Measurements from ENCODE around the gene GTPBP4. TPM values are rescaled to one million over a fixed set of nuclear protein-coding genes. Genes with fewer than 3 reads are reported as not detected.

GTPBP4 gene
- 193 and 202 TPM in 2 replicates for total RNA-seq

DNA sequence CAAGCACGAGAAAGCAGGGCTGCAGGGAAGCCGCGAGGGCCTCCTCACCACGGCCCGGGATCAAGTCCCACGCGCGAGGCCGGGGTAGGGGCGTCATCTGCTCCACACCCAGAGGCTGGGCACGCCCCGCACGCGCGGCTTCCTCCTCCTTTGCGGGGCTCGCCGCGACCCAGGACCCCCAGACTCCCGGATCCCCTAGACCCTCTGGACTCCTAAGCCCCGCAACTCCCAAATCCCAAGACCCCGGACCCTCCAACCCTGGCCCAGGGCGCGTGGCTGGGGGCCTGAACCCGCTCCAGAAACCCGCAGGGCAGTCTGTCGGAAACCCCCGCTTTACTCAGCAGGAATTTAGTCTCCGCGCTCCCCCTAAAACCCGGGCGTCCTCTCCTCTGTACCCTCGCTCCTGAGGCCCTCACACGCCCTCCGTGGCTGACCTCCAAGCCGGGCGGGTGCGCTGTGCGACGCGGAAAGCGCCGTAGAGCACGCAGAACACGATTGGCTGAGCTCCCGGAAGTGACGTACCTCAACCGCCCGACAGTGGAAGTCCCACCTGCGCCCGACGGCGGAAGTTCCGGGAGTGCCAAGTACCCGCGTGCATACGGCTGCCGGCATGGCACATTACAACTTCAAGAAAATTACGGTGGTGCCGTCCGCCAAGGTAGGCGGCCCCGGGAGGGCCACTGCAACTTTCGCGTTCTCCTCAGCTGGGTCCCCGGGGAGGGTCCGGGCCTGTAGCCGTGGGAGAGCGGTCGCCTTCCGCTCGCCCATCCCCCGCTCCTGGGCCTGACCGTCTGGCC is at the start of gene GTPBP4:
TSS of gene GTPBP4 (plus strand) at position 565 of the 797 bp plus-strand sequence. CDS start at position 611, 46 bp downstream.
- Mint-ChIP-seq H3K9me3 (no peaks in the 10 kb centered on the region), H3K27ac (peak within 1 kb of the TSS; percentile 99), H3K4me1 (ENCODE audit: low read depth) (peaks cover 35% of the 10 kb centered on the region), H3K4me3 (peak within 1 kb of the TSS; percentile 97), H3K36me3 (ENCODE audit: low read depth) (peaks cover 32% of the 10 kb centered on the region), H3K27me3 (ENCODE audit: insufficient read depth) (no peaks in the 10 kb centered on the region)
- peak; percentile 94 for DNase-seq (ENCODE audit: low spot score)
- intact Hi-C loops (cut with micrococcal nuclease) = loop anchor here (1.0 to 5.0 kb wide), 5 partner anchors 22 to 476 kb away; partner anchors contain the start of genes IDI1, LARP4B and WDR37

DNA sequence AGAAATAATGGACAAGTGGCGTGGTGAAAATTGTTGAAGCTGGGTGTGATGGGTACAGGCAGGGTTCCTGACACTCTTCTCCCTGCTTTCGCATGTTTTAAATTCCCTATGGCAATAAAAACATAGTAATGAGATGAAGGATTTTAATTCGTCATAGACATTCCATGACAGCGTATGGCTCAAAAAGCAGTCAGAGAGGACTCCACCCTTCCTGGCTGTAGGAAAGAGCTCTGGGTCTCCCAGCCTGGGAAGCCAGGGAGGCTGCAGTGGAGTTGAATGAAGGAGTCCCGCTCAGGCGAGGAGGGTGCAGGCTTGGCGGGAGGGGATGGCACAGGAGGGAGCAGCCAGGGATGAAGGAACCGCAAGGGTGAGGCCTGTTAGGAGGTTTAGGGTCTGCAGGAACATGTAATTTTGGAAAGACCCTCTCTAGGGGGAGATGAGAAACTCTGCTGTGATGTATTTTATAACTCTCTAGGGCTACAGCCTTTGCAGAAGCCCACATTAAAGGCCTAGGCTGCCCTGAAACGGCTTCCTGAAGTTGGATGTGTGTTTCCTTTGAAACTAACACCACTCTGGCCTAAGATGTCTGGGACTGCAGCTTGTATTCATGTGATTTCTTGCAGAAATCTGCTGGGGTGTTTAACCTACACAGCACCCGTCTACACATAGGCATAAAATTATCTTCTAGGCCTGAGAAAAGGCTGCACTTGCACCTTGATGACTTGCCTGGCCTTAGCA is 49.1 kb upstream of the GTPBP4 start:
- no peaks in the 10 kb centered on the region for H3K27me3 Mint-ChIP-seq (ENCODE audit: insufficient read depth)
- DNase-seq (ENCODE audit: low spot score) = no peak
- peaks cover 30% of the 10 kb centered on the region for H3K4me1 Mint-ChIP-seq (ENCODE audit: low read depth)
- no peak overlapping the region for H3K27ac Mint-ChIP-seq
- no peaks in the 10 kb centered on the region for H3K36me3 Mint-ChIP-seq (ENCODE audit: low read depth)
- no peak overlapping the region for H3K4me3 Mint-ChIP-seq
- intact Hi-C loops (cut with micrococcal nuclease) = no loop called here
- no peaks in the 10 kb centered on the region for H3K9me3 Mint-ChIP-seq

DNA sequence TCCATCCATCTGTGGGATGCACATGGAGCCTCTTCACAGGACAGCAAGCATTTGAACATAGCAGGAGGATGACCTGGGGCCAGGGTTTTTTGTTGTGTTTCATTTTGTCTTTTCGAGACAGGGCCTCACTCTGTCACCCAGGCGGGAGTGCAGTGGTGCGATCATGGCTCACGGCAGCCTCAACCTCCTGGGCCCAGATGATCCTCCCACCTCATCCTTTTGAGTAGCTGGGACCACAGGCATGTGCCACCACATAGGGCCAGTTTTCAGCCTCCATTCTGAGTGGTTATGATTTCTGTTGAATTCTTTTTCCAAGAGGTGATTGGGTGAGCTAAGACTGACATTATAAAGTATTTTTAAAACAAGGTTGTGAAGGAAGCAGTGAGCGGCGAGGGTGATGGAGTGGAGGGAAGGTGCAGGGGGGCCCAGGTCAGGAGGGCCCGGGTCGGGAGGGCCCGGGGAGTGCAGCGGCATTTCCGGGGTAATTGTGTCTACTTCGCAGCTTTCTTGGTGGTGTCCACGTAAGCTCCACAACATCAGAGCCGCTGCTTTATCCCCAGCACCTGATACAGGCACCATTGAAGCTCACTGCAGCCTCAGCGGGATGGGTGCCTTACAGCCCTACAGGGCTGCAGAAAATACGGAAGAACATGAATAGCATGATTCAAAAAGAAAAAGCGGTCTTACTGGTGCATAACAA is 44.8 kb upstream of the GTPBP4 start:
- no peaks in the 10 kb centered on the region for H3K36me3 Mint-ChIP-seq (ENCODE audit: low read depth)
- no peak for DNase-seq (ENCODE audit: low spot score)
- no peaks in the 10 kb centered on the region for H3K9me3 Mint-ChIP-seq
- intact Hi-C loops (cut with micrococcal nuclease) = no loop called here
- H3K27me3 Mint-ChIP-seq (ENCODE audit: insufficient read depth) = no peaks in the 10 kb centered on the region
- peak overlapping the region; percentile 37 for H3K4me3 Mint-ChIP-seq
- peaks cover 37% of the 10 kb centered on the region for H3K4me1 Mint-ChIP-seq (ENCODE audit: low read depth)
- H3K27ac Mint-ChIP-seq = no peak overlapping the region

DNA sequence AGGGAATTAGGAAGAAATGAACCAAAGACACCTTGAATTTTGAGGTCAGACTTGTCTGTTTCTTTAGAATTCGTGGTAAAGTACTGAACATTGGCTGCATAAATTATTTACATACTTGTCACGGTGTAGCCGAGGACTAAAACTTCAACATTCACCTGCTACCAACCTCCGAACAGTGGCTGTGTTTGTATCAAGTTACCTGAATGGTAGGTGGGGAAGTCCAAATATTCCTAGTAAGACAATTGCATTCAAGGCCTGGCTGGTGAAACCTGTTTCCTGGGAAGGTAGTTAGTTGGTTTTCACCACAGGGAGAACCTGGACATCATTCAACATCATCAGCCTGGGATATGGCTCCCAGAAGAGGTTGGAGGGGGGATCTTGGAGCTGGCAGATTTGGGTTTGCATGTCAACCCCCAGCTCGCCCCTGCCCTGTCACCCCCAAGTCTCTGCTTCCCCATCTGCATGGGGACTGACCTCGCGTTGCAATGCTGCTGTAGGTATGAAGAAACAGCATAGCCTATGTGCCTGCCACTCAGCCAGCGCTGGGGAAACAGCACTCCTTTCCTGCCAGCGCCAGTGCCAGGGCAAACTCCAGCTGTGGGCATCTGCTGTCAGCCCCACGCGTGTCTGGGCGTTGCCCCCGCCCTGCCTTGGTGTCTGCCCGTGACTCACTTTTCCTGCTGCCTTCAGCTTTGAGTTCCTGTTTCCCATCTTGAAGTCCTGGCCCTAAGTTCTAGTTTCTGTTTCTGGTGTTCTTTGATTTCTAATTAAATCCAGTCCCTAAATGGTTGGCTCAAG is 44.0 kb upstream of the GTPBP4 start:
- Mint-ChIP-seq H3K27me3 (ENCODE audit: insufficient read depth) (no peaks in the 10 kb centered on the region), H3K9me3 (no peaks in the 10 kb centered on the region), H3K4me1 (ENCODE audit: low read depth) (peaks cover 29% of the 10 kb centered on the region), H3K27ac (peak overlapping the region; percentile 58), H3K36me3 (ENCODE audit: low read depth) (no peaks in the 10 kb centered on the region), H3K4me3 (peak overlapping the region; percentile 37)
- peak; percentile 16 for DNase-seq (ENCODE audit: low spot score)
- intact Hi-C loops (cut with micrococcal nuclease) = no loop called here

DNA sequence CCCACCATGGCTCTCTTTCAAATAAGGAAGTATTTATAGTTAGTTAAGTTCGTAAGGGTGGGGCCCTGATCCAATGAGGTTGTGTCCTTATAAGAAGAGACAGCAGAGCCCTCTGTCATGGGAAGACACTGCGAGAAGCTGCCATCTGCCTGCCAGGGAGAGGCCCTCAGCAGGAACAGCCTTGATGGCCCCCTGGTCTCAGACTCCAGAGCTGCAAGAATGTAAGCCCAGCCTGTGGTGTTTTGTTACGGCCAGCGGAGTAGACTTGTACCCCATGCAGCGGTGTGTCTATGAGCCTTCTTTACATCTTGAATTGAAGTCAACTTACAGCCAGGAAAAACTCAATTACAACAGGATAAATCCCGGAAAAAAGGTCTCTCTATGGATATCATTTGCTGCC is 42.5 kb upstream of the GTPBP4 start:
- H3K4me1 Mint-ChIP-seq (ENCODE audit: low read depth) = peaks cover 25% of the 10 kb centered on the region
- no peak overlapping the region for H3K4me3 Mint-ChIP-seq
- no peak overlapping the region for H3K27ac Mint-ChIP-seq
- intact Hi-C loops (cut with micrococcal nuclease) = no loop called here
- H3K27me3 Mint-ChIP-seq (ENCODE audit: insufficient read depth) = peaks cover 7% of the 10 kb centered on the region
- H3K36me3 Mint-ChIP-seq (ENCODE audit: low read depth) = no peaks in the 10 kb centered on the region
- DNase-seq (ENCODE audit: low spot score) = no peak
- no peaks in the 10 kb centered on the region for H3K9me3 Mint-ChIP-seq

DNA sequence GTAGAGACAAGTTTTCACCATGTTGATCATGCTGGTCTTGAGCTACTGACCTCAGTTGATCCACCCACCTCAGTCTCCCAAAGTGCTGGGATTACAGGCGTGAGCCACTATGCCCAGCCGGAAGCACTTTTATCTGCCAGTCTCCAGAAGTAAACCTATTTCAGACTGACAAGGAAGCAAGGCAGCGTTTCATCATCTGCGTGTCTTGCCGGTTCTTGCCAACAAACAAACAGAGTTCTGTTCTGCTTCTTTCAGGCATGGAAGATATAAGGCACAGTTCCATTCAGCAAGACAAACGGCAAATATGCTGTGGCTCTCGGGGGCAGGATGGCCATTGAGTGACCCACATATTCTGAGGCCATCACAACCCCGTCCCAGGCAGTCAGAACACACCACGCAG is 41.2 kb upstream of the GTPBP4 start:
- intact Hi-C loops (cut with micrococcal nuclease) = no loop called here
- H3K36me3 Mint-ChIP-seq (ENCODE audit: low read depth) = no peaks in the 10 kb centered on the region
- no peak overlapping the region for H3K4me3 Mint-ChIP-seq
- H3K9me3 Mint-ChIP-seq = no peaks in the 10 kb centered on the region
- no peak overlapping the region for H3K27ac Mint-ChIP-seq
- H3K27me3 Mint-ChIP-seq (ENCODE audit: insufficient read depth) = peaks cover 9% of the 10 kb centered on the region
- no peak for DNase-seq (ENCODE audit: low spot score)
- H3K4me1 Mint-ChIP-seq (ENCODE audit: low read depth) = peaks cover 24% of the 10 kb centered on the region

DNA sequence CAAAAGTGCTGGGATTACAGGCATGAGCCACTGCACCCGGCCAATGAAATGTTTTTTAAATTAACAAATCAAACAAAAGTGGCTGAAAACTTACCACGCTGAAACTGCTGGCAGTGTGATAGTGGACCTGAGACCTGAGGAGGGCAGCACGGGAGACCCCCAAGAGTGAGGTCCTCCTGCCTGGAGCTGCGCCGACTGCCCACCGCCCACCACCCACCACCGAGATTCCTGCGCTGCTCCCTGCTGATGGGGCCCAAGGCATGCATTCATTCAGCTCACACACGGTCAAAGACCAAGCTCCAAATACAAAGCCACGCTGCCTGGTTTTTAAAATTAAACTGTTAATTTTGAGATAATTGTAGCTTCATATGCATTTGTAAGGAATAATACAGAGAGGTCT is 40.4 kb upstream of the GTPBP4 start:
- Mint-ChIP-seq H3K9me3 (no peaks in the 10 kb centered on the region), H3K27me3 (ENCODE audit: insufficient read depth) (peaks cover 9% of the 10 kb centered on the region), H3K4me3 (no peak overlapping the region), H3K36me3 (ENCODE audit: low read depth) (no peaks in the 10 kb centered on the region), H3K27ac (no peak overlapping the region), H3K4me1 (ENCODE audit: low read depth) (peaks cover 17% of the 10 kb centered on the region)
- intact Hi-C loops (cut with micrococcal nuclease) = no loop called here
- DNase-seq (ENCODE audit: low spot score) = no peak

DNA sequence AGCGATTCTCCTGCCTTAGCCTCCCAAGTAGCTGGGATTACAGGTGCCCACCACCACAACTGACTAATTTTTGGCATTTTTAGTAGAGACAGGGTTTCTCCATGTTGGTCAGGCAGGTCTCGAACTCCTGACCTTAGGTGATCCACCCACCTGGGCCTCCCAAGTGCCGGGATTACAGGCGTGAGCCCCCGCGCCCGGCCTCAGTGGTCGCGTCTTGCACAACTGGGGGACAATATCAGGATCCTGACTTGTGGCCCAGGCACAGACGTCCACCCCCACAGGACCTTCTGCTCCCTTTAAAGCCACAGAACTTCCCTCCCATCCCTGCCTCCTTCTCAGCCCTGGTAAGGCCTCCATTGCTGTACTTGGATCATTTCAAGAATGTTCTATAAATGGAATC is 39.9 kb upstream of the GTPBP4 start:
- Mint-ChIP-seq H3K4me1 (ENCODE audit: low read depth) (peaks cover 15% of the 10 kb centered on the region), H3K36me3 (ENCODE audit: low read depth) (no peaks in the 10 kb centered on the region), H3K4me3 (no peak overlapping the region), H3K27ac (no peak overlapping the region), H3K9me3 (no peaks in the 10 kb centered on the region), H3K27me3 (ENCODE audit: insufficient read depth) (peaks cover 9% of the 10 kb centered on the region)
- intact Hi-C loops (cut with micrococcal nuclease) = no loop called here
- no peak for DNase-seq (ENCODE audit: low spot score)

DNA sequence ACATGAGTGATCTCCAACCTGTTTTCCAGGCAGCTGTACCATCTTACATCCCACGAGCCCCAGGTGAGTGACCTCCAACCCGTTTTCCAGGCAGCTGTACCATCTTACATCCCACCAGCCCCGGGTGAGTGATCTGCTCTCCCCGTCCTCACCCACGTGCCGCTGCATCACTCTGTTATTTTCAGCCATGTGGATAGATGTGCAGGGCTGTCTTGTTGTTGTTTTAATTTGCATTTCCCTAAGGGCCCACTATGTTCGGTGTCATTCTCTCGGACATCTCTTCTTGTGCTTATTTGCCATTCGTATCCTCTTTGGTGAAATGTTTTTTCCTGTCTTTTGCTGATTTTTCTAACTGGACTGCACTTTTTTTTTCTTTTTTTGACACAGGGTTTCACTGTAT is 38.8 kb upstream of the GTPBP4 start:
- no peak for DNase-seq (ENCODE audit: low spot score)
- intact Hi-C loops (cut with micrococcal nuclease) = no loop called here
- H3K4me3 Mint-ChIP-seq = no peak overlapping the region
- H3K9me3 Mint-ChIP-seq = no peaks in the 10 kb centered on the region
- H3K4me1 Mint-ChIP-seq (ENCODE audit: low read depth) = peaks cover 4% of the 10 kb centered on the region
- no peaks in the 10 kb centered on the region for H3K36me3 Mint-ChIP-seq (ENCODE audit: low read depth)
- peaks cover 12% of the 10 kb centered on the region for H3K27me3 Mint-ChIP-seq (ENCODE audit: insufficient read depth)
- no peak overlapping the region for H3K27ac Mint-ChIP-seq

DNA sequence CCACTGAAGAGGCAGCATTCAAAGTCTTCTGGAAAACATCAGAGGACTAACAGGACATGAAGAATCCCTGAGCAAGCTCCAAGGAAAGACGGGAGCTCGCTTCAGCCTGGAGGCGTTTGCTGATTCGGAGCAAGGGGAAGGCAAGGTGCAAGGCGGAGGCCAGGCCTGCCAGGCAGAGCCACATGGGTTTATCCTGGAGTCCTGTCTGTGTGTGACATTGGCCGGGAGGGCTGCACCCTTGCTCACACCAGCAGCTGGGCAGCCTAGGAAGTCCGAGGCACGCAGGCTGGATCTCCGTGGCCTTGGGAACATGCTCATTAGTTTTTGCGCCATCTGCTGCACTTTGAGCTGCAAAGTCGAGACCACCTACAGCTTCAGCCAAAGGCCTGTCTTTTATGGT is 34.4 kb upstream of the GTPBP4 start:
- Mint-ChIP-seq H3K27ac (no peak overlapping the region), H3K4me1 (ENCODE audit: low read depth) (no peaks in the 10 kb centered on the region), H3K36me3 (ENCODE audit: low read depth) (no peaks in the 10 kb centered on the region), H3K27me3 (ENCODE audit: insufficient read depth) (peaks cover 13% of the 10 kb centered on the region), H3K4me3 (no peak overlapping the region), H3K9me3 (no peaks in the 10 kb centered on the region)
- intact Hi-C loops (cut with micrococcal nuclease) = no loop called here
- no peak for DNase-seq (ENCODE audit: low spot score)

DNA sequence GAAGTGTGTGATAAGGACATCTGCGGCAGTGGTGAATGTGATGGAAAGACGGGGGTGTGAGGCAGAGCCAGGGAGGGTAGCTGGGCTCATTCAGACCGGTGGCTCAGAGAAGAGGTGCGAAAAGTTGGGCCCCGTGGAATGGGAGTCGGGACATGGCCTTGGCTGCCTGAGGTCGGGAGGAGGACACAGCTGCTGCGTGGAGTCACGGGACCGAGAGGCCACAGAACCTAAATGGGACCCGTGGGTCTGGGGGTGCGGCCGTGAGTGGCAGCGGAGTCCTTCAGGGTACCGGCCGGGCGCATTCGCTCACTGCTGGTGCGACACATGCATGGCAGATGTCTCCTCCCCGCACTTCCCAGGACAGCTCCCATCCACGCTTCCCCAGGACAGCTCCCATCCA is 33.8 kb upstream of the GTPBP4 start:
- Mint-ChIP-seq H3K36me3 (ENCODE audit: low read depth) (no peaks in the 10 kb centered on the region), H3K4me3 (no peak overlapping the region), H3K9me3 (no peaks in the 10 kb centered on the region), H3K27me3 (ENCODE audit: insufficient read depth) (peaks cover 13% of the 10 kb centered on the region), H3K27ac (no peak overlapping the region), H3K4me1 (ENCODE audit: low read depth) (no peaks in the 10 kb centered on the region)
- intact Hi-C loops (cut with micrococcal nuclease) = no loop called here
- DNase-seq (ENCODE audit: low spot score) = no peak

DNA sequence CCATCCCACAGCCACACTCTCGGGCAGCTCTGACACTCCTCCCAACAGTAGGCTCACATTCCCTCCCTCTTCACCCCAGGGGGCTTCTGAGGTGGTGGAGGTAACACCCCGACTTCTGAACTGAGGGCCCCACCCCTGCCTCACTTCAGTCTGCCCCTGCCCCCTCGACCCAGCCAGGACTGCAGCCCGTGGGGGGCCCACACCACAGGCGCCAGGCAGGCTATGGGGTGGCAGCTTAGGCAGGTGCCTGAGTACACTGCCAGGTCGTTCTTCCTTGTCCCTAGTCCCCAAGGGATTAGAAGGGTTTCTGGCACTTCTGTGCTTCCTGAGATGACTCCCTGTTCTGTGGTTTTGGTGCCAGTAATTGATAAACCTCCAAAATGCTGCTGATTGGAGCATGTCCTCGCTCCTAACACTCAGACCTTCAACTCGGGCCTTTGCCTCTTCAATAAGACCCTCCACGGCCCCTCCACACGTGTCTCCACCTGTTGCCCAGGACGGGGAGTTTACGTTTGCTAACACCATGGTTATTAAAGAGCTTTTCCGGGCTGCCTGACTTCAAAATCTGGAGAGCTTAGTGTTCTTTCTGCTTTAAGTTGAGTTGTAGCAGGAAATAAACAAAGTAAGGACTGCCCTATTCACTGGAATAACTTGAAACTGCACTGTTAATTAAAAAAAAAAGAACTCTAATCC is 33.0 kb upstream of the GTPBP4 start:
- Mint-ChIP-seq H3K4me1 (ENCODE audit: low read depth) (no peaks in the 10 kb centered on the region), H3K27me3 (ENCODE audit: insufficient read depth) (peaks cover 8% of the 10 kb centered on the region), H3K36me3 (ENCODE audit: low read depth) (no peaks in the 10 kb centered on the region), H3K4me3 (no peak overlapping the region), H3K9me3 (no peaks in the 10 kb centered on the region), H3K27ac (no peak overlapping the region)
- intact Hi-C loops (cut with micrococcal nuclease) = no loop called here
- DNase-seq (ENCODE audit: low spot score) = no peak
